ENCODE data around the gene ATP2A3.

The ATP2A3 gene

GRCh38 chr17:3890082-3890877 lies 74.0 kb downstream of the ATP2A3 start:
- DNase-seq (ENCODE audit: low spot score), result peak; percentile 95

DNA sequence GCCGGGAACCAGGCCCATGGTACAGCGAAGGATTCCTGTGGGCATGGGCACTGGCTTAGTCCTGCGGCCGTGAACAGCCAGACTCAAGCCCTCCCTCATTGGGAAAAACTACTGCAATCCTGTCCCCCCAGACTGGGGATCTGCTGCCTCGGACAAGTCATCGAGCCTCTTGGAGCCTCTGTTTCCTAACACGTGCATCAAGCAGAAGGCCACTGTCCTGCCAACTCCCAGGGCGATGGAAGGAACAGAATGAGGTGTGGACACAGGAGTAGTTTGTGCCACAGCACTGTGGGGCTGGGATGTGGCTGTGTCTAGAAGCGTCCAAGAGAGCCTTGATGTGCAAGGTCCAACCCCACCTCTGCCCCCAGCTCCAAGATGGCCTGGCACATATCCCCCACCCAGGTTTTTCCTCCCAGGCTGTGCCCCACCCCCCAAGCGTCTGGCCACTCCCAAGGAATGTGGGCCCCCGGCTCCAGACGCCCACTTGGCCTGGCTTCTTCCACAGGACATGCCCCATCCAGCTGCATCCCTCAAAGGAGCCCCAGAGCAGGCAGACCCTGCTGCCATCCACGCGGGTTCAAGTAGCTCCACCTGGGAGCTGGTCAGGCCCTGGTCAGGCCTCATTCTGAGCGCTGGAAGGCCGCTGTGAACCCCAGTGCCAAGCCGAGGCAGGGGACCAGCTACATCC lies 74.8 kb downstream of the ATP2A3 start:
- no peak for DNase-seq (ENCODE audit: low spot score)

- peak; percentile 90 for DNase-seq (ENCODE audit: low spot score)
Measured at GRCh38 chr17:3888343-3889171, 75.7 kb downstream of the ATP2A3 start.

- no peak for DNase-seq (ENCODE audit: low spot score)
Measured at GRCh38 chr17:3887804-3888203, 76.4 kb downstream of the ATP2A3 start.

- DNase-seq (ENCODE audit: low spot score), result no peak
Measured at GRCh38 chr17:3887394-3887793, 76.8 kb downstream of the ATP2A3 start.

- DNase-seq (ENCODE audit: low spot score), result no peak
Measured at GRCh38 chr17:3886776-3887175, 77.5 kb downstream of the ATP2A3 start.

GRCh38 chr17:3885970-3886369 lies 78.3 kb downstream of the ATP2A3 start:
- peak; percentile 81 for DNase-seq (ENCODE audit: low spot score)

DNA sequence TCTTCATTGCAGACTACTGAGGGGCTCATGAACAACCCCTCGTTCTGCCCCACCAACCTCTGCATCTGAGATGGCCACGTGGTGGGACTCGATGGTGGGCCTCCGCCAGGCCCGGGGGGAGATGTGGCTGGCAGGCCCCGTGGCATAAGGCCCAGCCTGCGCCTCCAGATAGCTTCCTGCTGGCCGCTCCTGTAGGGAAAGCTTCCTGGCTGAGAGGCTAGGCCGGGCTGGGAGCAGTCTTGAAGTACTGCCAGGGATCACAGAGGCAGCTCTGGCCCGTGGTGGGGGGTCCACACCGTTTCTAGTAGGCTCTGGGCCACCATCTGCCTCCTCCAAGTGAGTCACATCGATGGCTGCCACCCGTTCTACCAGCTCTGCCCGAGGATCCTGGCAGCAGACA lies 79.0 kb downstream of the ATP2A3 start:
- no peak for DNase-seq (ENCODE audit: low spot score)

DNA sequence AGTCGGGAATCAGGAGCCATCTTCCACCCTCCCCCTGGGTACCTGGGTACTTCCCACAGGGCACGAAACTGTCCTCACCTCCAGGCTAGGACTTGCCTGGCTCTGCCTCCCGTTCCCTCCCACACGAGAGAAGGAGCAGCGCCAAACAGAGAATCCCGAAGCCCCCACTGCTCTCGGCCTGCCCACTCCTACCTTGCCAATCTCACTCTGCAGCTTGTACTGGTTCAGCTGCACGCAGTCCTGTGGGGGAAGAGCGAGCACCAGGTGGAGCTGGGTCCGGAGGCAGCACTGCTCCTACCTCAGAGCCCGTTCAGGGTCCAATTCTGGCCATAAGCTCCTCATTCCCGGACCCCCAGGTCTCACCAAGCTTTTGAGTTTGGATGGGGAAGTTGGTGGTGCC lies 80.0 kb downstream of the ATP2A3 start:
- DNase-seq (ENCODE audit: low spot score), result no peak

- DNase-seq (ENCODE audit: low spot score), result no peak
Measured at GRCh38 chr17:3882276-3882675, 82.0 kb downstream of the ATP2A3 start.

- no peak for DNase-seq (ENCODE audit: low spot score)
Measured at GRCh38 chr17:3880983-3881382, 83.3 kb downstream of the ATP2A3 start.

DNA sequence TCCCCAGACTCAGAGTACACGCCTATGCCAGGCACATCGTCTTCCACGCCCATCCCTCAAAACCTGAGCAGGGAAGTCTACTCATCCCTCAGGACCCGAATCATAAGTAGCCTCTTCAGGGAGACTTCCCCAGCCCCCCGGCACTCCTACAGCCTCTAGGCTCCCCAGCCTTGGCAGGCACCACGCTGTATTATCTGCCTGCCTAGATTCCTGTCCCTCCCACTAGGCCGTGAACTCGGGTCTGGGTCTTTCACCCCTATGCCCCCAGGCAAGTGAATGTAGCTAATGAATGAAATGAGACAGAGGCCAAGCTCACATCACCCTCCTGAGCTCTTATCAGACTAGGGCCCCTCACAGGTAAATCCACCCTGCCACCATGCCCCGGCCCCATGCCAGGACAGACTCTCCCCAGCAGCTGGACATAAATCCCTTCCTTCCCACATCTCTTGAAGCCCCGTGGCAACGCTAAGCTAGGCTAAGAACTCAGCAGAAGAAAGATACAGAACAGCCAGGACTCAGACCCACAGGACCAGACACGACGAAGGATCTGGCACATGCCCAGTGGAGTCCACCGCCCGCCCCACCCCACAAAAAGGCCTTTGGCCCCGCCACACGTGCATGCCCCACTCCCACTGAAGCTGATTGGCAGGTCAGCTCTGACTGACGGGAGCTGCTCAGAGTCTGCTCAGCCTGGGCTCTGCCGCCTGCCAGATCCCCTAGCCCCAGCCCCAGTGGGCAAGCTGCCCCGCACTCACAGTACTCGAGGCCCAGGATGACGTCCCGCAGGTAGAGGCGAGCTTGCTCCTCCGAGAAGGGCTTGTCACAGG lies 84.4 kb downstream of the ATP2A3 start:
- DNase-seq (ENCODE audit: low spot score), result no peak

DNA sequence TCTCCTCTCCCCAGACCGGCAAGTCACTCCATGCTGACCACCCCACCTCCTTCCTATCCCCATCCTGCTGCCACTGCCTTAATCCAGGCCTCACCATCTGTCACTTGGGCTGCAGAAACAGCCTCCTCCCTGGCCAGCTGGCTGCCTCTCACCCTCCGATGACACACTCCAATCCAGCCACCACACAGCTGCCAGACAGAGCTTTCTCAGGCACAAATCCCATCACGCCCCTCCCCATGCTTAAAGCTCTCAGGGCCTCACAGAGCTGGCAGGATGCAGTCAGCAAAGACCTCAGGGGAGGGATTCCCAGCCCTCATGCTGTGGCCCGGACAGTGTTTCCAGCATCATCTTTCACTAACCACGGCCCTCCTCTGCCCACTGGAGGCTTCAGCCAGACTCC lies 85.1 kb downstream of the ATP2A3 start:
- DNase-seq (ENCODE audit: low spot score), result peak; percentile 79

DNA sequence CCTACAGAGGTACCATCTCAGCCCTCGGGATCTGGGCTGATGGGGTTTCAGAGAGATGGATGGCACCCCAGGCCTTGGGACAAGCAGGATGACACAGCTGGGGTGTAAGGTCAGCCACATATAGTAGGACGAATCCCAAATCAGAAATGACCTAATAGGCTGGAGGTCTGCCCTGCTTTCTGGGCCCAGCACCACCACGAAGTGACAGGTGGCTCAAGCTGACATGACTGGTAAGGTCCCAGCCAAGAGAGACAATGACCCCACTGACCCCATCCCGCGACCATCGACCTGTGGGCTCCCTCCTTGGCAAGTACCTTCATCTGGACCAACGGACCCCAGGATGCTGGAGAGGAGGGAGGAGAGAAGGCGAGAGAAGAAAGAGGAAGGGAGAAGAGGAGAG lies 87.0 kb downstream of the ATP2A3 start:
- DNase-seq (ENCODE audit: low spot score), result no peak

DNA sequence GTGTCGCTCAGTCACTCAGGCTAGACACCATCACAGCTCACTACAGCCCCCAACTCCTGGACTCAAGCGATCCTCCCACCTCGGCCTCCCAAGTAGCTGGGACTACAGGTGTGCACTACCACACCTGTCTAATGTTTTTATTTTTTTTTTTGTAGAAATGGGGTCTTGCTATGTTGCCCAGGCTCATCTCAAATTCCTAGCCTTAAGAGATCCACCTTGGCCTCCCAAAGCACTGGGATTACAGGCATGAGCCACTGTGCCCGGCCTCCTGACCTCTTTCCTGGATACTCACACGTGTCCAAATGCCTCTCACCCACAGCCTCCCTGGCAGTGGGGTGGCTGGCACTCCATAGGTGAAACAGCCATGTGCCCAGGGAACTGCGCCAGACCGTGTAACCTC lies 88.9 kb downstream of the ATP2A3 start:
- DNase-seq (ENCODE audit: low spot score), result no peak
